Liver (tissue), 9 donors: Measurements from ENCODE around the gene LRCH3. TPM values are rescaled to one million over a fixed set of nuclear protein-coding genes. Genes with fewer than 3 reads are reported as not detected.

Experiments used
- DNase-seq: peaks from one replicate; pipeline ENCODE4 v3.0.0-alpha.2; 2017; ENCODE audit warnings: low spot score
- H3K27ac ChIP-seq, 2 donors: one replicate each; pipeline ENCODE4 v1.7.0; 2013; ENCODE audit warnings: inconsistent platforms in 2 of 2, low read length in 2 of 2, control low read depth in 1 of 2, low read depth in 1 of 2, mild to moderate bottlenecking in 1 of 2
- H3K27me3 ChIP-seq, 4 donors: one replicate each; pipeline versions ENCODE4 v1.6.1 to v1.7.0; 2013; ENCODE audit warnings: low read length in 3 of 4, inconsistent platforms in 1 of 4, mild to moderate bottlenecking in 1 of 4, moderate library complexity in 1 of 4; ENCODE audit not compliant: control insufficient read depth in 4 of 4, insufficient read depth in 4 of 4
- H3K36me3 ChIP-seq, 4 donors: one replicate each; pipeline versions ENCODE4 v1.6.1 to v1.7.0; 2013; ENCODE audit warnings: low read length in 3 of 4, mild to moderate bottlenecking in 3 of 4, low read depth in 1 of 4, moderate library complexity in 1 of 4; ENCODE audit not compliant: control insufficient read depth in 4 of 4, insufficient read depth in 3 of 4
- H3K4me1 ChIP-seq, 4 donors: one replicate each; pipeline versions ENCODE4 v1.6.1 to v1.7.0; 2013; ENCODE audit warnings: low read length in 3 of 4, mild to moderate bottlenecking in 3 of 4, moderate library complexity in 1 of 4; ENCODE audit not compliant: control insufficient read depth in 4 of 4, insufficient read depth in 4 of 4
- H3K4me3 ChIP-seq, 3 donors: one replicate each; pipeline versions ENCODE4 v1.6.1 to v1.7.0; 2013; ENCODE audit warnings: low read length in 3 of 3, control low read depth in 1 of 3, low read depth in 1 of 3, mild to moderate bottlenecking in 1 of 3
- H3K9ac ChIP-seq, 2 donors: one replicate each; pipeline ENCODE4 v1.7.0; 2013; ENCODE audit warnings: low read length in 2 of 2, mild to moderate bottlenecking in 2 of 2, moderate library complexity in 2 of 2, control low read depth in 1 of 2, low read depth in 1 of 2
- H3K9me3 ChIP-seq, 4 donors: one replicate each; pipeline versions ENCODE4 v1.6.1 to v1.7.0; 2013; ENCODE audit warnings: low read length in 3 of 4; ENCODE audit not compliant: control insufficient read depth in 4 of 4
- EGR1 ChIP-seq, 2 donors: IDR thresholded peaks; 2 replicates each; pipeline ENCODE4 v1.6.1; 2016 to 2018; ENCODE audit warnings: antibody characterized with exemption in 2 of 2, low read depth in 2 of 2
- FOXA1 ChIP-seq: IDR thresholded peaks from 2 replicates; pipeline ENCODE4 v1.6.1; 2016; ENCODE audit warnings: antibody characterized with exemption
- FOXA2 ChIP-seq: IDR thresholded peaks from 2 replicates; pipeline ENCODE4 v1.6.1; 2016; ENCODE audit warnings: antibody characterized with exemption
- HNF4G ChIP-seq: IDR thresholded peaks from 2 replicates; pipeline ENCODE4 v1.6.1; 2016; ENCODE audit warnings: antibody characterized with exemption
- JUND ChIP-seq, 2 donors: IDR thresholded peaks; 2 replicates each; pipeline ENCODE4 v1.6.1; 2016; ENCODE audit warnings: antibody characterized with exemption in 2 of 2
- NR2F2 ChIP-seq: IDR thresholded peaks from 2 replicates; pipeline ENCODE4 v1.6.1; 2016; ENCODE audit warnings: antibody characterized with exemption
- RAD21 ChIP-seq, 2 donors: IDR thresholded peaks; 2 replicates each; pipeline ENCODE4 v1.6.1; 2016; ENCODE audit warnings: antibody characterized with exemption in 2 of 2, mild to moderate bottlenecking in 2 of 2
- SP1 ChIP-seq: IDR thresholded peaks from 2 replicates; pipeline ENCODE4 v1.6.1; 2018; ENCODE audit warnings: antibody characterized with exemption, mild to moderate bottlenecking
- TAF1 ChIP-seq: conservative IDR thresholded peaks from 2 replicates; pipeline ENCODE4 v1.6.1; 2016; ENCODE audit warnings: antibody characterized with exemption, mild to moderate bottlenecking
- YY1 ChIP-seq: IDR thresholded peaks from 2 replicates; pipeline ENCODE4 v1.6.1; 2016; ENCODE audit warnings: antibody characterized with exemption, mild to moderate bottlenecking
- WGBS: extraction: QIAGEN DNeasy Blood & Tissue Kit; methylation state at CpG from one replicate; pipeline ENCODE4 v1.1.7; 2013; 5-methylcytosine and 5-hydroxymethylcytosine counted together
- polyA plus RNA-seq, 2 donors: library from polyadenylated mRNA; stranded (reverse) in 1 of 2; unstranded in 1 of 2; fragments of 200-250 nt in 1 of 2; fragments of >200 nt in 1 of 2; fragmentation: Nextera tagmentation in 1 of 2; extraction: Ambion mirVana in 1 of 2; gene quantifications; one replicate each; pipeline versions ENCODE4 v1.2.1 to v1.2.3, GENCODE V29; 2013 to 2015
- total RNA-seq, 2 donors: library from RNA; depleted of rRNA; stranded (reverse); fragments of >200 nt; gene quantifications; one replicate each; pipeline ENCODE4 v1.2.3, GENCODE V29; 2014
- TF ChIP-seq, protein P1 (sequence below): fragments of 150-350 bp; IDR thresholded peaks from 2 replicates; pipeline ENCODE4 v1.5.1; 2017; ENCODE audit warnings: improper control_type of control experiment, low read depth, low read length; ENCODE audit not compliant: missing input control
- TF ChIP-seq, protein P2 (sequence below): IDR thresholded peaks from 2 replicates; pipeline ENCODE4 v1.6.1; 2016; ENCODE audit warnings: antibody characterized with exemption
- donor health status: healthy.
- donor health status: healthy.
- donor health status: healthy.
- donor health status: healthy.
- donor health status: healthy.

LRCH3 gene
- total and polyA plus RNA-seq, 4 donors = 6.2 to 67.2 (median 19.7) TPM

DNA sequence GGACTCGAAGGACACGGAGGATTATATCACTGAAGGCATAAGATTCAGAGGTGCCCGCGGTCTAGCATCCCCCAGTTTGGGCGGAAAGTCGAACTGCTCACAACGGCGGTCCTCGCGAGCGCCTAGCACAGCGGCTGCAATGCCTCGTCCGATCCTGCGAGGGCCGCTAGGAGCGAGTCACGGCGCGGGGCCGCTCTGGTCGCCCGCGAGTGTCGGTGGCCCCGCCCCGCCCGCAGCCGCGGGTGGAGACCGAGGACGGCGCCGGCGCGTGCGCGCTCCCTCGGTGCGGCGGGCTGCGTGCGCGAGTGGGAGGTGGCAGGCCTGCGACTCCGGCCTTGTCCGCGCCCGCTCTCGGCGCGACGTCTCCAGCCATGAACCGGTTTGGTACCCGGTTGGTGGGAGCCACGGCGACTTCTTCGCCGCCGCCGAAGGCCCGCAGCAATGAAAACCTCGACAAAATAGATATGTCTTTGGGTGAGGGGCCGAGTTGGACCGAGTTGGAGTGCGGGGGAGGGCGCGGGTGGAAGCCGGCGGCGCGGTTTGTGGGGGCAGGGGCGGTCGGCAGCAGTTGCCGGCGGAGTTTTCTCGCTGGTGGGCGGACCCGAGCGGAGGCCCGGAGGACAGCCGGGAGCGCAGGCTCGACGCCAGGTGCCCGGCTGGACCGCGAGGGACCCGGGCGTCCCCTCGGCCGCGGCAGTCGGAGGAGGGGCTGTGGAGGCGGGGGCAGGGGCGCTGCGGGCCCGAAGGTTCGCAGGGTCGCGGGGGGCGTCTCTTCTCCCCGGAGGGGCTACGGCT lies 41.3 kb upstream of the LRCH3 start, which contains the start of gene FYTTD1:
Gene FYTTD1, plus strand, starts transcription at position 283 of the 795 bp plus-strand sequence. Its CDS starts 89 bp downstream, at position 372.
- no peaks in the 10 kb centered on the region for H3K36me3 ChIP-seq
- TF ChIP-seq EGR1 (IDR thresholded peaks at IDR 0.05; ENCODE audit: low read depth in 2 of 2) (no peak), RAD21 (IDR thresholded peaks at IDR 0.05) (peak in 1 of 2 donors; percentile 43), SP1 (peak; percentile 10), YY1 (peak; percentile 24)
- TF ChIP-seq, protein P1, sequence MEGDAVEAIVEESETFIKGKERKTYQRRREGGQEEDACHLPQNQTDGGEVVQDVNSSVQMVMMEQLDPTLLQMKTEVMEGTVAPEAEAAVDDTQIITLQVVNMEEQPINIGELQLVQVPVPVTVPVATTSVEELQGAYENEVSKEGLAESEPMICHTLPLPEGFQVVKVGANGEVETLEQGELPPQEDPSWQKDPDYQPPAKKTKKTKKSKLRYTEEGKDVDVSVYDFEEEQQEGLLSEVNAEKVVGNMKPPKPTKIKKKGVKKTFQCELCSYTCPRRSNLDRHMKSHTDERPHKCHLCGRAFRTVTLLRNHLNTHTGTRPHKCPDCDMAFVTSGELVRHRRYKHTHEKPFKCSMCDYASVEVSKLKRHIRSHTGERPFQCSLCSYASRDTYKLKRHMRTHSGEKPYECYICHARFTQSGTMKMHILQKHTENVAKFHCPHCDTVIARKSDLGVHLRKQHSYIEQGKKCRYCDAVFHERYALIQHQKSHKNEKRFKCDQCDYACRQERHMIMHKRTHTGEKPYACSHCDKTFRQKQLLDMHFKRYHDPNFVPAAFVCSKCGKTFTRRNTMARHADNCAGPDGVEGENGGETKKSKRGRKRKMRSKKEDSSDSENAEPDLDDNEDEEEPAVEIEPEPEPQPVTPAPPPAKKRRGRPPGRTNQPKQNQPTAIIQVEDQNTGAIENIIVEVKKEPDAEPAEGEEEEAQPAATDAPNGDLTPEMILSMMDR = peak; percentile 42
- no peaks in the 10 kb centered on the region for H3K27me3 ChIP-seq
- peak within 1 kb of the TSS; percentile 80 to 92 for H3K9ac ChIP-seq
- WGBS = under 1% methylated on average over 104 of the region's 104 CpGs
- H3K9me3 ChIP-seq = no peaks in the 10 kb centered on the region
- DNase-seq = peak; percentile 84
- peaks cover 1 to 24% (median 11%) of the 10 kb centered on the region in 4 donors for H3K4me1 ChIP-seq
- peak within 1 kb of the TSS; percentile 95 to 96 for H3K27ac ChIP-seq
- H3K4me3 ChIP-seq = peak within 1 kb of the TSS; percentile 72 to 92 (median 82)

DNA sequence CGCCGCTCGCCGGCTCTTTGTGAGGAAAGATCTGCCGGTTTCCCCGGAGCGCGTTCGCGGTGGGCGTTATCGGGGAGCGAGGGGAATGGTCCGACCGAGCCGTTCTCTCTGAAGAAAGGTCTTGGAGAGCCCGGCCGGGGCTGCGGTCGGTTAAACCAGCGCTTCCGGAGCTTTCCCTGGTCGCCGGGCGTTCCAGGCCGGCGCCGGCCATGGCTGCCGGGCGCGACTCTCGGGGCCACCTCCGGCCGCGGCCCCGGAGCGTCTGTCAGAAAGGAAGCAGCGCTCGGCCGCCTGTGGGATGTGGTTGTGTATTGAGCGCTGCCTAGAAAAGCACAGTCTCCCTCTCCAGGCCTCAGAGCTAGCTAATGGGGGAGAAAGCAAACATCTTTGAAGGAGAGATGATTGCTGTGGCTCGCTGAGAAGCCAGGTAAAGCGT lies 40.6 kb upstream of the LRCH3 start:
- under 1% methylated on average over 43 of the region's 43 CpGs for WGBS
- H3K4me3 ChIP-seq = peak overlapping the region; percentile 65 to 92 (median 82)
- DNase-seq = peak; percentile 52
- no peaks in the 10 kb centered on the region for H3K36me3 ChIP-seq
- peaks cover 1 to 24% (median 11%) of the 10 kb centered on the region in 4 donors for H3K4me1 ChIP-seq
- H3K27me3 ChIP-seq = no peaks in the 10 kb centered on the region
- no peak for TF ChIP-seq FOXA1
- peak; percentile 49 for TF ChIP-seq TAF1
- TF ChIP-seq YY1 = peak; percentile 35
- peak overlapping the region; percentile 80 to 92 for H3K9ac ChIP-seq
- no peaks in the 10 kb centered on the region for H3K9me3 ChIP-seq
- peak overlapping the region; percentile 95 to 96 for H3K27ac ChIP-seq

DNA sequence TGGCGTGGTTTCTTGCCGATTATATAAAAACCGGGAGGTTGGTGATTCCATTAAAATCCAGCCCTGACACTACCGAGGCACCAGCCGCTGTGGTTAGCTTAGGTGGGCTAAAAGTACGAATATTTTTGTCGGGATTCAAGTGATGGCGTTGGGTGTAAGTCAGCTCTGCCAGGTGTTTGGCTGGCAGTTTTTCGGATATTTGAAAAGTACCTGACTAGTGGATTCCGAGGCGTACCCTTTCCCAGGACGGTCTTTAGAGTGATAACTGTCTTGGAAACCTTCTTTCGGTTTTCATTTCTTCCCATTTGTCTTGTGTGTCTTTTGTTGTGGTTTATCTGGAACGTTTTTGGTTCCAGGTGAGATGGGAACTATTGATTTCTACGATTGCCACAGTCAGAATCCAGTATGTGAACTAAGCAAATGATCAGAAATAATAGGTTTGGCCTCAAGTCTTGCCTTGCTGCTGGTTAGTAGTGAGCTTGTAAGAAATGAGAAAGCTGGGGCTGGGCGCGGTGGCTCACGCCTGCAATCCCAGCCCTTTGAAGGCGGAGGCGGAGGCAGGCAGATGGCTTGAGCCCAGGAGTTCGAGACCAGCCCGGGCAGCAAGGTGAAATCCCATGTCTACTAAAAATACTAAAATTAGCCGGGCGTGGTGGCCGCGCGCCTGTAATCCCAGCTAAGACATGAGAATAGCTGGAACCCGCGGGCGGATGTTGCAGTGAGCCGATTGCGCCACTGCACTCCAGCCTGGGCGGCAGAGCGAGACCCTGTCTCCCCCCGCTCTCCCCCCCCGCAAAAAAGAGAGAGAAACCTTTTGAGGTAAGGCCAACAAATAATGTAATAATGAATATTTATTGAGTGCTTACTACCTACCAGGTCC lies 40.0 kb upstream of the LRCH3 start:
- WGBS = 7% methylated on average over 36 of the region's 36 CpGs
- H3K9me3 ChIP-seq = no peaks in the 10 kb centered on the region
- H3K4me1 ChIP-seq = peaks cover 1 to 24% (median 11%) of the 10 kb centered on the region in 4 donors

DNA sequence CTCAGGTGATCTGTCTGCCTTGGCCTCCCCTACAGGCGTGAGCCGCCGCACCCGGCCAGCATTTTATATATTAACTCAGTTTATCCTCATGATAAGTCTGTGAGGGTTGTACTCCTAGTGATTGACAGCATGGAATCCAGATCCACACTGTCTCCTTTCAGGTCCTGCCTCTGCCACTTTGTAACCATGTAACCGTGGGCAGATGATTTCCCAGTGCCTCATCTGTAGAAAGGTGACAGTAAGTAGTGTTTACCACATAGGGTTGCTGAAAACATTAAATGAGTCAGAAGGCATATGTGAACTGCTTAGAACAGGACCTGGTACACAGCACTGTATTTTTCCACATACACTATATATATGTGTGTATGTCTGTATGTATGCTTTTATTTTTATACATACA lies 38.9 kb upstream of the LRCH3 start:
- H3K27me3 ChIP-seq = no peaks in the 10 kb centered on the region
- H3K4me3 ChIP-seq = no peak overlapping the region
- H3K9me3 ChIP-seq = no peaks in the 10 kb centered on the region
- H3K4me1 ChIP-seq = peaks cover under 1 to 24% (median 11%) of the 10 kb centered on the region in 4 donors
- DNase-seq = no peak
- H3K27ac ChIP-seq = no peak overlapping the region
- WGBS = 87% methylated on average over 5 of the region's 5 CpGs
- no peak overlapping the region for H3K9ac ChIP-seq
- peaks cover 0 to 3% (median under 1%) of the 10 kb centered on the region in 4 donors for H3K36me3 ChIP-seq
- no peak for TF ChIP-seq FOXA2
- TF ChIP-seq, protein P2, sequence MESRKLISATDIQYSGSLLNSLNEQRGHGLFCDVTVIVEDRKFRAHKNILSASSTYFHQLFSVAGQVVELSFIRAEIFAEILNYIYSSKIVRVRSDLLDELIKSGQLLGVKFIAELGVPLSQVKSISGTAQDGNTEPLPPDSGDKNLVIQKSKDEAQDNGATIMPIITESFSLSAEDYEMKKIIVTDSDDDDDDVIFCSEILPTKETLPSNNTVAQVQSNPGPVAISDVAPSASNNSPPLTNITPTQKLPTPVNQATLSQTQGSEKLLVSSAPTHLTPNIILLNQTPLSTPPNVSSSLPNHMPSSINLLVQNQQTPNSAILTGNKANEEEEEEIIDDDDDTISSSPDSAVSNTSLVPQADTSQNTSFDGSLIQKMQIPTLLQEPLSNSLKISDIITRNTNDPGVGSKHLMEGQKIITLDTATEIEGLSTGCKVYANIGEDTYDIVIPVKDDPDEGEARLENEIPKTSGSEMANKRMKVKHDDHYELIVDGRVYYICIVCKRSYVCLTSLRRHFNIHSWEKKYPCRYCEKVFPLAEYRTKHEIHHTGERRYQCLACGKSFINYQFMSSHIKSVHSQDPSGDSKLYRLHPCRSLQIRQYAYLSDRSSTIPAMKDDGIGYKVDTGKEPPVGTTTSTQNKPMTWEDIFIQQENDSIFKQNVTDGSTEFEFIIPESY = no peak
- TF ChIP-seq HNF4G = no peak
- TF ChIP-seq YY1 = no peak
- no peak for TF ChIP-seq JUND (IDR thresholded peaks at IDR 0.05)
- TF ChIP-seq, protein P1 = no peak
- TF ChIP-seq NR2F2 = no peak
- no peak for TF ChIP-seq EGR1 (IDR thresholded peaks at IDR 0.05; ENCODE audit: low read depth in 2 of 2)
- no peak for TF ChIP-seq FOXA1

More for the DNA sequence above, 40.0 kb upstream of the LRCH3 start:
- TF ChIP-seq RAD21 (IDR thresholded peaks at IDR 0.05) (no peak), YY1 (peak; percentile 6)
- Histone ChIP-seq H3K36me3 (no peaks in the 10 kb centered on the region), H3K9ac (peak overlapping the region; percentile 80 to 92), H3K27me3 (no peaks in the 10 kb centered on the region), H3K27ac (peak overlapping the region; percentile 95 to 96), H3K4me3 (peak overlapping the region; percentile 65 to 92 (median 82))
- DNase-seq = peak; percentile 37
